Neural progenitor cell (in vitro differentiated cells): ENCODE results near the gene CYP27B1. TPM values are rescaled to one million over a fixed set of nuclear protein-coding genes. Genes with fewer than 3 reads are reported as not detected.
A peak's percentile ranks its signal among the peaks of the same experiment; 100 is the strongest.

Source experiments
- DNase-seq: peaks from one replicate; pipeline ENCODE4 v3.0.0-alpha.2; 2016; ENCODE audit warnings: low spot score
- H2AFZ ChIP-seq: fragments of 200-600 bp; sonication (generic); replicated peaks from 2 replicates; pipeline ENCODE4 v1.6.1; 2016; ENCODE audit warnings: antibody characterized with exemption
- H3F3A ChIP-seq: fragments of 200-600 bp; sonication (generic); 2 replicates; pipeline ENCODE4 v1.6.1; 2016; ENCODE audit warnings: antibody characterized with exemption, low read depth
- H3K27ac ChIP-seq: fragments of 200-600 bp; sonication (generic); 2 replicates; pipeline ENCODE4 v1.5.1; 2016; ENCODE audit warnings: mild to moderate bottlenecking
- H3K27me3 ChIP-seq: fragments of 200-600 bp; sonication (generic); 2 replicates; pipeline ENCODE4 v1.6.1; 2016; ENCODE audit warnings: mild to moderate bottlenecking, moderate library complexity
- H3K36me3 ChIP-seq: fragments of 200-600 bp; sonication (generic); 2 replicates; pipeline ENCODE4 v1.5.1; 2016
- H3K4me1 ChIP-seq: fragments of 200-600 bp; sonication (generic); 2 replicates; pipeline ENCODE4 v1.6.1; 2016; ENCODE audit warnings: mixed run types
- H3K4me2 ChIP-seq: fragments of 200-600 bp; sonication (generic); 2 replicates; pipeline ENCODE4 v1.6.1; 2016
- H3K4me3 ChIP-seq: fragments of 200-600 bp; sonication (generic); 2 replicates; pipeline ENCODE4 v1.5.1; 2016
- H3K79me2 ChIP-seq: fragments of 200-600 bp; sonication (generic); 2 replicates; pipeline ENCODE4 v1.6.1; 2016; ENCODE audit warnings: low read depth
- H3K9ac ChIP-seq: fragments of 200-600 bp; sonication (generic); 2 replicates; pipeline ENCODE4 v1.6.1; 2016
- H3K9me3 ChIP-seq: fragments of 200-600 bp; sonication (generic); 2 replicates; pipeline ENCODE4 v1.5.1; 2016; ENCODE audit warnings: low read depth
- H4K20me1 ChIP-seq: fragments of 200-600 bp; sonication (generic); 2 replicates; pipeline ENCODE4 v1.6.1; 2016; ENCODE audit warnings: low read depth
- H3K27ac Mint-ChIP-seq: 3 replicates; pipeline ENCODE4 v1.8.0; 2021; ENCODE audit warnings: mixed read lengths
- H3K27me3 Mint-ChIP-seq: 2 replicates; pipeline ENCODE4 v1.8.0; 2022; ENCODE audit warnings: low read depth, mild to moderate bottlenecking, inconsistent platforms, moderate library complexity, mixed read lengths; ENCODE audit not compliant: insufficient read depth
- H3K36me3 Mint-ChIP-seq: 3 replicates; pipeline ENCODE4 v1.8.0; 2021; ENCODE audit warnings: mixed read lengths
- H3K4me1 Mint-ChIP-seq: 3 replicates; pipeline ENCODE4 v1.8.0; 2021; ENCODE audit warnings: mixed read lengths
- H3K4me3 Mint-ChIP-seq: 3 replicates; pipeline ENCODE4 v1.8.0; 2021; ENCODE audit warnings: mild to moderate bottlenecking, moderate library complexity, mixed read lengths
- H3K9me3 Mint-ChIP-seq: 3 replicates; pipeline ENCODE4 v1.8.0; 2020; ENCODE audit warnings: mixed read lengths
- EZH2 ChIP-seq: fragments of 200-600 bp; sonication (generic); IDR thresholded peaks from 2 replicates; pipeline ENCODE4 v1.6.1; 2017; ENCODE audit warnings: antibody characterized with exemption, mild to moderate bottlenecking, moderate library complexity
- EZH2phosphoT487 ChIP-seq: fragments of 200-600 bp; sonication (generic); IDR thresholded peaks from 2 replicates; pipeline ENCODE4 v1.6.1; 2017; ENCODE audit warnings: antibody characterized with exemption
- total RNA-seq: library from RNA; depleted of rRNA; stranded (reverse); fragments of >200 nt; gene quantifications from 2 replicates; pipeline ENCODE4 v1.2.3, GENCODE V29; 2015; ENCODE audit warnings: low replicate concordance
- TF ChIP-seq, protein P1 (sequence below): fragments of 200-600 bp; sonication (generic); IDR thresholded peaks from 2 replicates; pipeline ENCODE4 v1.5.1; 2017; ENCODE audit warnings: antibody characterized with exemption, mild to moderate bottlenecking

Gene CYP27B1
- total RNA-seq, 1 donor from 2014 or later, result 0.17 TPM

DNA sequence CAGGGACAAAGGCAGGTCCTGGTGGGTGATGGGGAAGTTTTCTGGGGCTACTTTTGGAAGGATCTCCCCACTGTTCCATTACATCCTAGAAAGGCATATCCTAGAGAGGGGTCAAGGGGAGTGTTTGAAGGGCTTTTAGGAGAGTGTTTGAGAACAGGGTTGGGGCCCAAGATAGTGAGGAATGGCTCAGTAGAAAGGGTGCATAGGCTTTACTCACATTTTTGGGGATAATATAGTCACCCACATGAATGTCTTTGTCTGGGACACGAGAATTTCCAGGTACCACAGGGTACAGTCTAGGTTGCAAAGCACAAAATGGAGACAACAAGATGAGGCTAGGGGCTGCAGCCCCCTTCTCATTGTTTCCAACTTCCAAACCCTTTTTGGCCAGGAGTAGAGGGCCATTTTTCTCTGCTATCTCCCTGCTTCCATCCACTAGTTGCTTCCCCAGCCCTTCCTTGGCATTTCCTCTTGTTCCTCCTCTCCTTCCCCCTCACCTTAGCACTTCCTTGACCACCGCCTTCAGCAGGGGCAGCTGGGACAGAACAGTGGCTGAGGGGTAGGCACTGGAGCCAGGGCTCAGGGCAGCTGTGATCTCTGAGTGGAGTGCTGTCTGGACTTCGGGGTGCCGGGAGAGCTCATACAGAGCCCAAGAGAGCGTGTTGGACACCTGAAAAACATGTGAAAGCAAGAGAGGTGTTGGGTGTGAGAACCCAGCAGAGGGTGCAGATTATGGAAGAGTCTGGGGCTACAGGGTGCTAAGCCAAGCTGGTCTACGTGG is 2.8 kb downstream of the CYP27B1 start:
- peaks cover 24% of the 10 kb centered on the region for H3K4me1 ChIP-seq
- no peak for DNase-seq
- peaks cover 62% of the 10 kb centered on the region for H3K27me3 ChIP-seq
- H3K27me3 Mint-ChIP-seq, result peaks cover 56% of the 10 kb centered on the region
- no peak overlapping the region for H3K27ac ChIP-seq
- no peak for TF ChIP-seq EZH2
- TF ChIP-seq, protein P1, sequence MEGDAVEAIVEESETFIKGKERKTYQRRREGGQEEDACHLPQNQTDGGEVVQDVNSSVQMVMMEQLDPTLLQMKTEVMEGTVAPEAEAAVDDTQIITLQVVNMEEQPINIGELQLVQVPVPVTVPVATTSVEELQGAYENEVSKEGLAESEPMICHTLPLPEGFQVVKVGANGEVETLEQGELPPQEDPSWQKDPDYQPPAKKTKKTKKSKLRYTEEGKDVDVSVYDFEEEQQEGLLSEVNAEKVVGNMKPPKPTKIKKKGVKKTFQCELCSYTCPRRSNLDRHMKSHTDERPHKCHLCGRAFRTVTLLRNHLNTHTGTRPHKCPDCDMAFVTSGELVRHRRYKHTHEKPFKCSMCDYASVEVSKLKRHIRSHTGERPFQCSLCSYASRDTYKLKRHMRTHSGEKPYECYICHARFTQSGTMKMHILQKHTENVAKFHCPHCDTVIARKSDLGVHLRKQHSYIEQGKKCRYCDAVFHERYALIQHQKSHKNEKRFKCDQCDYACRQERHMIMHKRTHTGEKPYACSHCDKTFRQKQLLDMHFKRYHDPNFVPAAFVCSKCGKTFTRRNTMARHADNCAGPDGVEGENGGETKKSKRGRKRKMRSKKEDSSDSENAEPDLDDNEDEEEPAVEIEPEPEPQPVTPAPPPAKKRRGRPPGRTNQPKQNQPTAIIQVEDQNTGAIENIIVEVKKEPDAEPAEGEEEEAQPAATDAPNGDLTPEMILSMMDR, result no peak
- no peak for TF ChIP-seq EZH2phosphoT487
- peaks cover 64% of the 10 kb centered on the region for H4K20me1 ChIP-seq
- H3K4me1 Mint-ChIP-seq, result peaks cover 14% of the 10 kb centered on the region
- peak overlapping the region; percentile 44 for H3K4me3 Mint-ChIP-seq
- H3K27ac Mint-ChIP-seq, result no peak overlapping the region
- no peaks in the 10 kb centered on the region for H3K79me2 ChIP-seq
- H3K36me3 Mint-ChIP-seq, result peaks cover 11% of the 10 kb centered on the region
- H3K36me3 ChIP-seq, result no peaks in the 10 kb centered on the region
- no peak overlapping the region for H3K4me2 ChIP-seq
- peaks cover 2% of the 10 kb centered on the region for H3K9me3 Mint-ChIP-seq
- peaks cover 36% of the 10 kb centered on the region for H3F3A ChIP-seq
- H3K4me3 ChIP-seq, result no peak overlapping the region
- H2AFZ ChIP-seq, result no peak overlapping the region
- no peaks in the 10 kb centered on the region for H3K9me3 ChIP-seq
- no peak overlapping the region for H3K9ac ChIP-seq

DNA sequence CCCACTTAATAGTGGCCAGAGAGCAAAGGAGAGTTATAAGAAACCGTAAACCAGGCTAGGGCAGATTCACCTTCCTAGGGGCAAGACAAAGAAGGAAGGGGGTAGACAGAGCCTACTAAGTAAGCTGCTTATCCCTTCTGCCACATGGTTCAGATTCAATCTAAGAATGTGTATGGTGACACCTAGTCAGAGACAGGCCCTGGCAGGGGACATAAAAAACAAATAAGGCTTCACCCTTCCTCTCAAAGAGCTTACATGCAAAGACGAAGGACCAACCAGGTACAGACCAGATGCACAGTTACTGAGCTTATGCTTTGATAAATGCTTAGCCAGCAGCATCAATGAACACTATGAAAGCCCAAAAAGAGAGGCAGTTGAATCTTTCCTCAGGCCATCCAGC is 4.4 kb downstream of the CYP27B1 start:
- H3K27me3 ChIP-seq, result peaks cover 59% of the 10 kb centered on the region
- peaks cover 55% of the 10 kb centered on the region for H3K27me3 Mint-ChIP-seq

DNA sequence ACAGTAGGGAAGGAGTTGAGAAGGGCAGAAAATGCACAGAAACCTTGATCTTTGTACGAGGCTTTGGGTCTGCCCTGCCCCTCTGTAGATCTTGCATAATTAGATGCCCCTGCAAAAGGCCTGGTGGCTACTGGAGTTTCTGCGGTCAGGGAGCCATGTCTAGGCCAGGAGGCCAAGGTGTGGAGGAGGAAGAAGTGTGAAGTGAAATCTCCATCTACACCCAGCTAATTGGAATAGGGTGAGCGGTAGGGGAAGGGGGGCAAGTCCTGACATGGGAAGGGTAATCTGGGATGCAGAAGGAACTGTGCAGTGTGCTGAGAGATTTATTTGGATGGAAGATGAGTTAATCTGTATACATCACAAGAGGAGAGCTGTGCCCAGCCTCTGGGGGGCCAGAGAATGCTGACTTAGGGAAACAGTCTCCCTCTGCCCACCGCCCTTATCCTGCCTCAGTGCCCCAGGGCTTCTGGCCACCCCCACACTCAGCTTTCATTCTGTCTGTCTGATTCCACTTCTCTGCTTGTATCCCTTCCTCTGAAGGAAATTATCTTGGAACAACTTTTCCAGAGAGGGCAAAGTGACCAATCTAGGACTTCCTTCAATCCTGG is 5.4 kb downstream of the CYP27B1 start:
- H4K20me1 ChIP-seq, result peaks cover 78% of the 10 kb centered on the region
- H3K4me1 ChIP-seq, result peaks cover 13% of the 10 kb centered on the region
- no peak for TF ChIP-seq EZH2
- TF ChIP-seq, protein P1, result no peak
- no peak for TF ChIP-seq EZH2phosphoT487
- no peak overlapping the region for H3K27ac ChIP-seq
- H3K79me2 ChIP-seq, result no peaks in the 10 kb centered on the region
- no peak overlapping the region for H3K9ac ChIP-seq
- H3F3A ChIP-seq, result peaks cover 28% of the 10 kb centered on the region
- H3K36me3 ChIP-seq, result no peaks in the 10 kb centered on the region
- no peak overlapping the region for H3K4me2 ChIP-seq
- H3K9me3 ChIP-seq, result no peaks in the 10 kb centered on the region
- peaks cover 59% of the 10 kb centered on the region for H3K27me3 ChIP-seq
- H2AFZ ChIP-seq, result no peak overlapping the region
- H3K36me3 Mint-ChIP-seq, result peaks cover 10% of the 10 kb centered on the region
- H3K27me3 Mint-ChIP-seq, result peaks cover 53% of the 10 kb centered on the region
- H3K27ac Mint-ChIP-seq, result no peak overlapping the region
- no peak overlapping the region for H3K4me3 ChIP-seq
- H3K4me1 Mint-ChIP-seq, result peaks cover 13% of the 10 kb centered on the region
- H3K9me3 Mint-ChIP-seq, result peaks cover 2% of the 10 kb centered on the region
- DNase-seq, result no peak
- H3K4me3 Mint-ChIP-seq, result no peak overlapping the region

More for the DNA sequence above, 4.4 kb downstream of the CYP27B1 start:
- Histone ChIP-seq H4K20me1 (peaks cover 79% of the 10 kb centered on the region), H3F3A (peaks cover 32% of the 10 kb centered on the region), H3K9me3 (no peaks in the 10 kb centered on the region), H3K4me2 (no peak overlapping the region), H3K4me3 (no peak overlapping the region), H3K4me1 (peaks cover 21% of the 10 kb centered on the region), H3K36me3 (no peaks in the 10 kb centered on the region), H3K79me2 (no peaks in the 10 kb centered on the region), H3K27ac (no peak overlapping the region), H2AFZ (no peak overlapping the region), H3K9ac (no peak overlapping the region)
- peaks cover 11% of the 10 kb centered on the region for H3K36me3 Mint-ChIP-seq
- H3K27ac Mint-ChIP-seq, result no peak overlapping the region
- H3K9me3 Mint-ChIP-seq, result peaks cover 2% of the 10 kb centered on the region
- H3K4me1 Mint-ChIP-seq, result peaks cover 14% of the 10 kb centered on the region
- H3K4me3 Mint-ChIP-seq, result no peak overlapping the region
- no peak for TF ChIP-seq EZH2phosphoT487
- TF ChIP-seq, protein P1, result no peak
- TF ChIP-seq EZH2, result no peak
- no peak for DNase-seq
